ENCODE data around the gene GALNT10. TPM values are rescaled to one million over a fixed set of nuclear protein-coding genes. Genes with fewer than 3 reads are reported as not detected.
A peak's percentile ranks its signal among the peaks of the same experiment; 100 is the strongest.

The GALNT10 gene
- total RNA-seq, 4 donors from 2014 or later = 35.9 to 59.4 (median 46.8) TPM

GRCh38 chr5:154181161-154181560, 9.4 kb upstream of the GALNT10 start:
- Histone ChIP-seq H3K4me1 (peaks cover 0 to 8% (median 1%) of the 10 kb centered on the region in 4 donors), H3K27ac (peak overlapping the region in 2 of 4 donors; percentile 40 to 51), H3K4me3 (no peak overlapping the region), H3K27me3 (no peaks in the 10 kb centered on the region), H3K36me3 (no peaks in the 10 kb centered on the region), H3K9me3 (no peaks in the 10 kb centered on the region)
- TF ChIP-seq POLR2A (IDR thresholded peaks at IDR 0.05) = no peak
- peak in 2 of 6 experiments; percentile 13 to 18 for TF ChIP-seq CTCF (IDR thresholded peaks at IDR 0.05)
- DNase-seq = peak in 1 of 3 donors; percentile 74

DNA sequence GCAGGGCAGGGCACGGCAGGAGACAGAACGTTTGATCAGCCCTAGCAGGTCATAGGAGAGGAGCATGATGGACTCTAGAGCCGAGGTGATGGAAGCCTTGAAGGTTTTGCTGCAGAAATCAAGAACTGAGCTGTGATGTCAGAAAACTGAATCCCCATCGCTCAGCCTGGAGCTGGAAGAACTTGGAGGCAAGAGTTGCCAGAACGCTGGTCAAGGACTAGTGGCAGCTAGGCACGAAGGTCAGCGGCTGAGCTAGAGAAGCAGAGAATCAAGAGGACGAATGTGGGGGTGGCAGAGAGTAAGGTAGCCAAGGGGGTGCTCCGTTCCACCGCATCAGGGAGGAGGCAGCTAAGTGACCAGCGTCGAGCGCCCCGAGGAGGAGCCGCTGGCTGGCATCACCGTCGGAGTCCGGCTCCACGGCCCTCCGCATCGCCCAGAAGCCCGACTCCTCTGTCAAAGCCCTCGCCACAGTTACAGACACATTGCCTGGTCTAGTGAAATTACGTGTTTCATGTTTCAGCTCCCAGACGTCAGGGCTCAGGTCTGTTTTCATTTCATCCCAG, 1.2 kb upstream of the GALNT10 start:
- DNase-seq = peak in 1 of 3 donors; percentile 62
- no peaks in the 10 kb centered on the region for H3K36me3 ChIP-seq

DNA sequence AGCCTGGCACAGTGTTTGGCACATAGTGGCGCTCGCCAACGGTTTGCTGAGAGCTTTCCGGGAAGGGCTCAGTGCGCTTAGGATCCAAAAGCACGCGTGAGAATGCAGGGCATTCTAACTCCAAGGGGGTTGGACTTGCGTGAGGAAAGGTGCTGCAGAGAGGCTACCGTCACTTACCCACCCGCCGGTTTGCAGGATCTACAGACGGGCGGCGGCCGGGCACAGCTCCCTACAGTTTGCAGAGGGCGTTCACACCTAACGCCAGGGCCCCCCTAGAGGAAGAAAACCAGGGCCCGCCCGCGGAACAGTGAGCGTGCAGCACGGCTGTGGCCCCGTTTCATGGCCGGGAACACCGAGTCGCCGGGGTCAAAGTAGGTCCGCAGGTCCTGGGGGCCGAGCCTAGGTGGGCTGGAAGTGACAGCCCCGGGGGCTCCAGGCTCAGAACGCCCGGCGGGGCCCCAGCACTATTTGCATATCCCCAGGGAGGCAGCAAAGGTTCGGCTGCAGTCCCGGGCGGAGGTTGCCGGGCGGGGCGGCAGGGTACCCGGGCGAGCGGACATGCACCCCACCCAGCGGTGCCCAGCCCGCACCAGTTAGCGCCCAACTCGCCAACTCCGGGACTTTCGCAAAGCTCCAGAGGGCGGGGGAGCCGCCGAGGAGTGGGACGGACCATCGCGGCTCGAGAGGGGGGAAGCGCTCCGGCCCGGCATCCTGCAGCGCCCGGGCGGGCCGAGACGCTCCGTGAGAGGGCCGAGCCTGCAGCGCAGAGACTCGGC, 526 bp upstream of the GALNT10 start:
- Histone ChIP-seq H3K36me3 (no peaks in the 10 kb centered on the region), H3K27me3 (no peaks in the 10 kb centered on the region), H3K27ac (peak overlapping the region; percentile 81 to 91 (median 90)), H3K4me1 (peaks cover 0 to 30% (median 3%) of the 10 kb centered on the region in 4 donors), H3K4me3 (peak overlapping the region; percentile 70 to 98 (median 85)), H3K9me3 (no peaks in the 10 kb centered on the region)
- peak; percentile 84 to 93 (median 90) for DNase-seq
- peak in 5 of 6 experiments; percentile 12 to 53 (median 43) for TF ChIP-seq CTCF (IDR thresholded peaks at IDR 0.05)
- TF ChIP-seq POLR2A (IDR thresholded peaks at IDR 0.05) = peak; percentile 21 to 46

More for the DNA sequence above, 1.2 kb upstream of the GALNT10 start:
- no peaks in the 10 kb centered on the region for H3K27me3 ChIP-seq
- peaks cover 0 to 30% (median 3%) of the 10 kb centered on the region in 4 donors for H3K4me1 ChIP-seq
- H3K27ac ChIP-seq = peak overlapping the region; percentile 81 to 91 (median 90)
- TF ChIP-seq CTCF (IDR thresholded peaks at IDR 0.05) (no peak), POLR2A (IDR thresholded peaks at IDR 0.05) (no peak)
- peak overlapping the region; percentile 70 to 98 (median 85) for H3K4me3 ChIP-seq
- H3K9me3 ChIP-seq = no peaks in the 10 kb centered on the region

DNA sequence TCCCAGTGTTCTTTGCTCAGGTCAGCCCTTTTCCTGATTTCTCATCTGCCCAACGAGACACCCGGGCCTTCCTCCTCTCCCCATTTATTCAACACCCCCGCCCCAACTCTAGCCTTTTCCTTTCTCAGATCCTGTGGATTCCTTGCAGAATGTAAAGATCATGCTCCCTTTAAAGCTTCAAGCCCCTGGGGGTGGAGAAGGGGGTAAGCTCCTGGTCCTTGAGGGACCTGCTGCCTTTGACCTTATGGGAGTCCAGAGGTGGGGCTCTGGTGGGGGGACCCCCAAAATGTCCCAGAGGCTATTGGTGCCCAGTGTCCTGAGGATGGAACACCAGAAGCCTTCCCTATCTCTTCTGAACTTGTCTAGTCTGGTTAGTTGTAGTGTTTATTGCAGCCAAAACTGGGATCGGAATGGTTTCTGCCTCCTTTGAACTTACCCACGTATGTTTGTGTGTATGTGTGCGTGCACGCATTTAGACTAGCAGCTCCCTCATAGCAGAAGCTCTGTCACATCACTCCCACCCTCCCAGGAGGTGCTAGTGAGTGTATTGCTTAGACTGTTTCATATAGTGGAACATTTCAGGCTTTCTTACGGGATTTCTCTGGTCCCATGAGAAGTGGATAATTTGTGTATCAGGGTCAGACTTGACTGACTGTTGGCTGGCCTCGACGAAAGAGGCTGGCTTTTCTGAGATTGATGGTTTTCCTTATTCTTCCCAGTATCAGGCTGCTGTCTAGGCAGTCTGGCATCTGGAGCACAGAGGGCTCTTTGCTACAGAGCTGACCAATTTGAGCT, 1.1 kb downstream of the GALNT10 start:
- Histone ChIP-seq H3K36me3 (no peaks in the 10 kb centered on the region), H3K4me1 (peaks cover 0 to 30% (median 3%) of the 10 kb centered on the region in 4 donors), H3K9me3 (no peaks in the 10 kb centered on the region), H3K27ac (peak overlapping the region in 1 of 4 donors; percentile 3), H3K27me3 (no peaks in the 10 kb centered on the region), H3K4me3 (peak overlapping the region; percentile 70 to 98 (median 81))
- DNase-seq = no peak
- TF ChIP-seq POLR2A (IDR thresholded peaks at IDR 0.05) = no peak
- TF ChIP-seq CTCF (IDR thresholded peaks at IDR 0.05) = no peak

DNA sequence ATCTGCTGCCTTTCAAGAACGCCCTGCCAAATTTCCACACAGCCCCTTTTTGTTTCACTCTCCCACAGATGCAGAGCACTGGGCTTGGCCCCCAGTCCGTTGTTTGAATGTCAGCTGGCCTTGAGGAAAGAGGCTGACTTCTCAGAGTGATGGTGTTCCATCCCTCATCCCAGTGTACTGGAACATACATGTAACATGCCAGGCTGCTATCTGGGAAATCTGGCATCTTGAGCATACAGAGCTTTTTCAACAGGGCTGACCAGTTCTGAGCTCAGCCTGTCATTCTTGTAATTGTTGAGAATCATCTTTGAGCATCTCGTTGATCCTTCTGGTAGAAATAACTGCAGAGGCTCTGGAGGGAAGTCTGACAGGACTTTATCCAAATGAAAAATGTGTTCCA, 2.8 kb downstream of the GALNT10 start:
- TF ChIP-seq POLR2A (IDR thresholded peaks at IDR 0.05) (no peak), CTCF (IDR thresholded peaks at IDR 0.05) (no peak)
- no peak for DNase-seq
- no peaks in the 10 kb centered on the region for H3K27me3 ChIP-seq
- no peak overlapping the region for H3K27ac ChIP-seq
- H3K4me1 ChIP-seq = peaks cover 0 to 44% (median 6%) of the 10 kb centered on the region in 4 donors
- H3K4me3 ChIP-seq = no peak overlapping the region
- no peaks in the 10 kb centered on the region for H3K36me3 ChIP-seq
- H3K9me3 ChIP-seq = no peaks in the 10 kb centered on the region
